GM12878 (cell line): ENCODE data around the gene MGMT. TPM values are rescaled to one million over a fixed set of nuclear protein-coding genes. Genes with fewer than 3 reads are reported as not detected.

Source experiments
- ATAC-seq: fragments of 200-7000 bp; cut with Tn5 transposase; 3 replicates; pipeline ENCODE4 v1.9.1; 2020; ENCODE audit warnings: mild to moderate bottlenecking, moderate library complexity
- BruUV-seq: library from RNA; stranded (reverse); fragments of 400-500 nt; replicated peaks from 2 replicates; lab custom pipeline; 2021; lab: Mats Ljungman, UMichigan
- CTCF ChIA-PET: fragments of 300-600 bp; sonication (Branson Sonifier 250); formaldehyde crosslinking; extraction: SDS; loops from one replicate; lab custom pipeline; 2021; ENCODE audit warnings: inconsistent platforms; lab: Yijun Ruan, JAX
- POLR2A ChIA-PET: fragments of 350-600 bp; formaldehyde crosslinking; extraction: SDS; loops from one replicate; lab custom pipeline; 2021; ENCODE audit warnings: inconsistent platforms; lab: Charles Lee
- RAD21 ChIA-PET: fragments of 300-600 bp; sonication (Branson Sonifier 250); formaldehyde crosslinking; loops from one replicate; lab custom pipeline; 2023; ENCODE audit warnings: antibody characterized with exemption; ENCODE audit not compliant: unreplicated experiment; lab: Charles Lee
- SMC1A ChIA-PET: fragments of 300-600 bp; sonication (Branson Sonifier 250); formaldehyde crosslinking; loops from one replicate; lab custom pipeline; 2023; ENCODE audit not compliant: unreplicated experiment, uncharacterized antibody; lab: Charles Lee
- DNase-seq: peaks from one replicate; pipeline ENCODE4 v3.0.0-alpha.2; 2011; ENCODE audit warnings: low read depth, low spot score
- FAIRE-seq: peaks from 3 replicates; lab custom pipeline; 2011; peaks lifted over from hg19 to GRCh38; lab: Jason Lieb, UNC
- H2AFZ ChIP-seq: 2 replicates; pipeline ENCODE4 v1.6.0; 2011; ENCODE audit warnings: low read depth, low read length, control low read depth; ENCODE audit not compliant: control insufficient read depth
- H3K27ac ChIP-seq: 2 replicates; pipeline ENCODE4 v1.5.1; 2011; ENCODE audit warnings: control low read depth; ENCODE audit not compliant: control insufficient read depth, insufficient read depth
- H3K27me3 ChIP-seq, 2 experiments: replicated peaks in 1 of 2; 2 replicates each; pipeline versions ENCODE4 v1.6.0 to v1.6.1; 2011; ENCODE audit warnings: low read length in 1 of 2; ENCODE audit not compliant: control insufficient read depth in 2 of 2, insufficient read depth in 2 of 2
- H3K36me3 ChIP-seq, 2 experiments: 2 replicates each; pipeline ENCODE4 v1.5.1; 2011; ENCODE audit warnings: low read length in 1 of 2; ENCODE audit not compliant: control insufficient read depth in 2 of 2, insufficient read depth in 2 of 2
- H3K4me1 ChIP-seq: 2 replicates; pipeline ENCODE4 v1.6.1; 2011; ENCODE audit warnings: mild to moderate bottlenecking, low read length, moderate library complexity, mixed read lengths; ENCODE audit not compliant: control insufficient read depth, insufficient read depth
- H3K4me2 ChIP-seq: 2 replicates; pipeline ENCODE4 v1.6.0; 2011; ENCODE audit warnings: control low read depth; ENCODE audit not compliant: control insufficient read depth, insufficient read depth
- H3K4me3 ChIP-seq: fragments of 200-600 bp; sonication (generic); 2 replicates; pipeline ENCODE4 v1.5.1; 2016
- H3K79me2 ChIP-seq: 2 replicates; pipeline ENCODE4 v1.6.0; 2011; ENCODE audit warnings: low read length; ENCODE audit not compliant: control insufficient read depth, insufficient read depth
- H3K9ac ChIP-seq: 2 replicates; pipeline ENCODE4 v1.8.0; 2011; ENCODE audit warnings: low read length, control low read depth, mixed read lengths; ENCODE audit not compliant: control insufficient read depth, insufficient read depth
- H3K9me3 ChIP-seq: replicated peaks from 3 replicates; pipeline ENCODE4 v1.5.1; 2011; ENCODE audit warnings: mild to moderate bottlenecking, low read length; ENCODE audit not compliant: control insufficient read depth, insufficient read depth
- H4K20me1 ChIP-seq: 2 replicates; pipeline ENCODE4 v1.6.0; 2011; ENCODE audit not compliant: control insufficient read depth, insufficient read depth
- ATF7 ChIP-seq: fragments of 450-650 bp; IDR thresholded peaks from 2 replicates; pipeline ENCODE4 v1.6.1; 2016; ENCODE audit warnings: low read depth, mild to moderate bottlenecking
- BHLHE40 ChIP-seq, 2 experiments: fragments of 450-650 bp in 1 of 2; IDR thresholded peaks; 2 replicates each; pipeline ENCODE4 v1.6.1; 2011 to 2017; ENCODE audit warnings: low read depth in 2 of 2, borderline replicate concordance in 1 of 2, improper control_type of control experiment in 1 of 2, low read length in 1 of 2, mild to moderate bottlenecking in 1 of 2
- CBX3 ChIP-seq: fragments of 200-600 bp; sonication (generic); IDR thresholded peaks from 2 replicates; pipeline ENCODE4 v1.6.1; 2016; ENCODE audit warnings: low read depth, borderline replicate concordance
- CHD4 ChIP-seq: fragments of 200-600 bp; sonication (generic); IDR thresholded peaks from 2 replicates; pipeline ENCODE4 v1.6.1; 2016; ENCODE audit warnings: mild to moderate bottlenecking
- FOS ChIP-seq: IDR thresholded peaks from 3 replicates; pipeline ENCODE4 v1.6.1; 2011; ENCODE audit warnings: borderline replicate concordance; ENCODE audit not compliant: insufficient read length; ENCODE audit errors: extremely low read depth
- MTA2 ChIP-seq: fragments of 450-650 bp; IDR thresholded peaks from 2 replicates; pipeline ENCODE4 v1.6.1; 2016; ENCODE audit warnings: low read depth, mild to moderate bottlenecking, moderate library complexity
- NBN ChIP-seq: fragments of 450-650 bp; IDR thresholded peaks from 2 replicates; pipeline ENCODE4 v1.6.1; 2016
- RFX5 ChIP-seq: IDR thresholded peaks from 2 replicates; pipeline ENCODE4 v1.6.1; 2011; ENCODE audit warnings: low read depth, low read length, improper control_type of control experiment
- SIX5 ChIP-seq: IDR thresholded peaks from 2 replicates; pipeline ENCODE4 v1.6.1; 2011; ENCODE audit warnings: mild to moderate bottlenecking, low read depth, low read length, moderate library complexity; ENCODE audit not compliant: severe bottlenecking
- SMAD5 ChIP-seq: IDR thresholded peaks from 2 replicates; pipeline ENCODE4 v1.6.1; 2016; ENCODE audit warnings: antibody characterized with exemption, low read depth
- SMARCA5 ChIP-seq: fragments of 450-650 bp; IDR thresholded peaks from 2 replicates; pipeline ENCODE4 v1.6.1; 2017; ENCODE audit warnings: mild to moderate bottlenecking
- SMC3 ChIP-seq: IDR thresholded peaks from 2 replicates; pipeline ENCODE4 v1.6.1; 2011; ENCODE audit warnings: low read length, improper control_type of control experiment, borderline replicate concordance
- TCF12 ChIP-seq: IDR thresholded peaks from 2 replicates; pipeline ENCODE4 v1.6.1; 2011; ENCODE audit warnings: low read depth, mild to moderate bottlenecking, low read length
- ZNF207 ChIP-seq: fragments of 450-650 bp; IDR thresholded peaks from 2 replicates; pipeline ENCODE4 v1.6.1; 2014; ENCODE audit warnings: antibody characterized with exemption, mild to moderate bottlenecking, borderline replicate concordance
- ZNF384 ChIP-seq: IDR thresholded peaks from 2 replicates; pipeline ENCODE4 v1.6.1; 2012; ENCODE audit warnings: low read depth, mild to moderate bottlenecking, low read length, improper control_type of control experiment, borderline replicate concordance
- ZSCAN29 ChIP-seq: fragments of 450-650 bp; IDR thresholded peaks from 2 replicates; pipeline ENCODE4 v1.6.1; 2017; ENCODE audit warnings: mild to moderate bottlenecking, moderate library complexity
- WGBS: methylation state at CpG from one replicate; pipeline ENCODE4 v1.1.6; 2016; ENCODE audit warnings: low lambda C conversion rate; ENCODE audit not compliant: insufficient replicate concordance, insufficient coverage; ENCODE audit errors: missing lambda C conversion rate; 5-methylcytosine and 5-hydroxymethylcytosine counted together
- in situ Hi-C: fragments of 300-500 bp; cut with MboI; formaldehyde crosslinking; loops from 9 replicates; pipeline ENCODE4 v1.14.3; 2018; ENCODE audit warnings: mixed read lengths
- intact Hi-C: fragments of 100-400 bp; cut with micrococcal nuclease; formaldehyde crosslinking; loops from one replicate; pipeline ENCODE4 v1.14.2; 2022; ENCODE audit not compliant: unreplicated experiment
- polyA plus RNA-seq, 11 experiments: library from polyadenylated mRNA; depleted of rRNA in 4 of 11; unstranded in 6 of 11; stranded (reverse) in 5 of 11; fragments of >200 nt; fragmentation: Nextera tagmentation in 4 of 11; fragmentation: Illumina TruSeq in 1 of 11; extraction: Ambion mirVana in 4 of 11; extraction: Trizol in 1 of 11; gene quantifications; 1 replicate in 1 of 11; 2 replicates in 10 of 11; pipeline versions ENCODE4 v1.2.1 to v1.2.3, GENCODE V29; 2011 to 2016; ENCODE audit warnings: inconsistent platforms in 2 of 11, missing spikeins in 2 of 11, low read depth in 1 of 11
- total RNA-seq, 4 experiments: library from RNA; depleted of rRNA in 3 of 4; stranded (reverse); fragments of >200 nt in 3 of 4; fragmentation: Illumina TruSeq in 1 of 4; extraction: Trizol in 1 of 4; gene quantifications; 2 replicates each; pipeline versions ENCODE4 v1.2.1 to v1.2.3, GENCODE V29; 2013 to 2021
- TF ChIP-seq, protein P1 (sequence below): fragments of 450-650 bp; formaldehyde crosslinking; IDR thresholded peaks from 2 replicates; pipeline ENCODE4 v1.4.0; 2022; ENCODE audit warnings: mild to moderate bottlenecking, moderate library complexity
- TF ChIP-seq, protein P2 (sequence below), 3 experiments: IDR thresholded peaks in 2 of 3; conservative IDR thresholded peaks in 1 of 3; 2 replicates each; pipeline ENCODE4 v1.5.1; 2011; ENCODE audit warnings: low read depth in 3 of 3, low read length in 3 of 3, mild to moderate bottlenecking in 3 of 3, control low read depth in 2 of 3, moderate library complexity in 2 of 3, inconsistent platforms in 1 of 3, mixed read lengths in 1 of 3; ENCODE audit not compliant: control insufficient read depth in 2 of 3, insufficient read depth in 1 of 3; ENCODE audit errors: extremely low read depth in 1 of 3

MGMT gene
- total and polyA plus RNA-seq, 10 of the 15 experiments (the other 5 are each of a cell fraction or from before 2014, with no cell fraction given), result 0.16 to 24.2 (median 13.3) TPM

DNA sequence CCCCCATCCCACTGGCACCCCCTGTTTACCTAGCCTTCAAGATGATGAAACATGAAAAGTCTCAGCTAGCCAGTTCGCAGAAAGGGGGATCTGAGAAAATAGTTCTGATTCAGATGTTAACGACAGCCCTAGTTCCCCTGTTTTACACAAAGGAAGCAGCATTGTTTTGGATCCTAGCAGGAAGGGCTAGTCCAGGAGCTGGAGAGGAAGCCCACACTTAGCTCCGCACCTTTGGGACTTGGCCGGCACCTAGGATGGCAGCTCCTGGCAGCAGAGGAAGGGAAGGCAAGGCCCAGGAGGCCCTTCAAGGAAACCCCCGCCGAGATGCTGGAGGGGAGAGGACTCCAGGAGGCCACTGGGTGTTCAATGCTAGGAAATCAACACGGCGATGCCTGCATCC, 29.0 kb upstream of the MGMT start:
- RAD21 ChIA-PET, result no interaction called here
- no peaks in the 10 kb centered on the region; a peak in 1 of 4 replicates for H3K27me3 ChIP-seq
- FAIRE-seq, result no peak
- H4K20me1 ChIP-seq, result no peaks in the 10 kb centered on the region
- intact Hi-C loops (no loop called here), in situ Hi-C loops (no loop called here)
- no peak for DNase-seq
- no peaks in the 10 kb centered on the region for H3K9me3 ChIP-seq
- no TSS peak for BruUV-seq
- H3K4me3 ChIP-seq, result no peak overlapping the region
- WGBS, result 47% methylated on average over 8 of the region's 8 CpGs
- no peak overlapping the region for H2AFZ ChIP-seq
- no peak overlapping the region for H3K4me2 ChIP-seq
- no peak for ATAC-seq
- no peak overlapping the region for H3K9ac ChIP-seq
- POLR2A ChIA-PET, result no interaction called here
- CTCF ChIA-PET, result no interaction called here
- H3K36me3 ChIP-seq, result no peaks in the 10 kb centered on the region
- no peaks in the 10 kb centered on the region for H3K79me2 ChIP-seq
- no peaks in the 10 kb centered on the region for H3K4me1 ChIP-seq
- TF ChIP-seq MTA2 (no peak), ZSCAN29 (no peak), RFX5 (no peak), ZNF207 (no peak), SMAD5 (no peak), BHLHE40 (IDR thresholded peaks at IDR 0.05; ENCODE audit: borderline replicate concordance in 1 of 2, low read depth in 2 of 2, low read length in 1 of 2) (no peak), ATF7 (no peak), NBN (no peak), ZNF384 (no peak), CHD4 (no peak), CBX3 (no peak), SMC3 (no peak), SMARCA5 (no peak), FOS (no peak), TCF12 (no peak), SIX5 (no peak)
- TF ChIP-seq, protein P1, sequence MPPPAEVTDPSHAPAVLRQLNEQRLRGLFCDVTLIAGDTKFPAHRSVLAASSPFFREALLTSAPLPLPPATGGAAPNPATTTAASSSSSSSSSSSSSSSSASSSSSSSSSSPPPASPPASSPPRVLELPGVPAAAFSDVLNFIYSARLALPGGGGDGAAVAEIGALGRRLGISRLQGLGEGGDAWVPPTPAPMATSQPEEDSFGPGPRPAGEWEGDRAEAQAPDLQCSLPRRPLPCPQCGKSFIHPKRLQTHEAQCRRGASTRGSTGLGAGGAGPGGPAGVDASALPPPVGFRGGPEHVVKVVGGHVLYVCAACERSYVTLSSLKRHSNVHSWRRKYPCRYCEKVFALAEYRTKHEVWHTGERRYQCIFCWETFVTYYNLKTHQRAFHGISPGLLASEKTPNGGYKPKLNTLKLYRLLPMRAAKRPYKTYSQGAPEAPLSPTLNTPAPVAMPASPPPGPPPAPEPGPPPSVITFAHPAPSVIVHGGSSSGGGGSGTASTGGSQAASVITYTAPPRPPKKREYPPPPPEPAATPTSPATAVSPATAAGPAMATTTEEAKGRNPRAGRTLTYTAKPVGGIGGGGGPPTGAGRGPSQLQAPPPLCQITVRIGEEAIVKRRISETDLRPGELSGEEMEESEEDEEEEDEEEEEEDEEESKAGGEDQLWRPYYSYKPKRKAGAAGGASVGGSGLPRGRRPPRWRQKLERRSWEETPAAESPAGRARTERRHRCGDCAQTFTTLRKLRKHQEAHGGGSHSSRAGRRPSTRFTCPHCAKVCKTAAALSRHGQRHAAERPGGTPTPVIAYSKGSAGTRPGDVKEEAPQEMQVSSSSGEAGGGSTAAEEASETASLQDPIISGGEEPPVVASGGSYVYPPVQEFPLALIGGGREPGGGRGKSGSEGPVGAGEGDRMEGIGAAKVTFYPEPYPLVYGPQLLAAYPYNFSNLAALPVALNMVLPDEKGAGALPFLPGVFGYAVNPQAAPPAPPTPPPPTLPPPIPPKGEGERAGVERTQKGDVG, result no peak
- TF ChIP-seq, protein P2, sequence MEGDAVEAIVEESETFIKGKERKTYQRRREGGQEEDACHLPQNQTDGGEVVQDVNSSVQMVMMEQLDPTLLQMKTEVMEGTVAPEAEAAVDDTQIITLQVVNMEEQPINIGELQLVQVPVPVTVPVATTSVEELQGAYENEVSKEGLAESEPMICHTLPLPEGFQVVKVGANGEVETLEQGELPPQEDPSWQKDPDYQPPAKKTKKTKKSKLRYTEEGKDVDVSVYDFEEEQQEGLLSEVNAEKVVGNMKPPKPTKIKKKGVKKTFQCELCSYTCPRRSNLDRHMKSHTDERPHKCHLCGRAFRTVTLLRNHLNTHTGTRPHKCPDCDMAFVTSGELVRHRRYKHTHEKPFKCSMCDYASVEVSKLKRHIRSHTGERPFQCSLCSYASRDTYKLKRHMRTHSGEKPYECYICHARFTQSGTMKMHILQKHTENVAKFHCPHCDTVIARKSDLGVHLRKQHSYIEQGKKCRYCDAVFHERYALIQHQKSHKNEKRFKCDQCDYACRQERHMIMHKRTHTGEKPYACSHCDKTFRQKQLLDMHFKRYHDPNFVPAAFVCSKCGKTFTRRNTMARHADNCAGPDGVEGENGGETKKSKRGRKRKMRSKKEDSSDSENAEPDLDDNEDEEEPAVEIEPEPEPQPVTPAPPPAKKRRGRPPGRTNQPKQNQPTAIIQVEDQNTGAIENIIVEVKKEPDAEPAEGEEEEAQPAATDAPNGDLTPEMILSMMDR (IDR thresholded peaks at IDR 0.05 in 2 of 3, conservative IDR thresholded peaks at IDR 0.05 in 1 of 3; ENCODE audit: control insufficient read depth in 2 of 3, extremely low read depth in 1 of 3, insufficient read depth in 1 of 3, low read depth in 3 of 3, low read length in 3 of 3), result no peak
- no peak overlapping the region for H3K27ac ChIP-seq
- SMC1A ChIA-PET, result interaction anchor here (0.9 kb wide), 1 partner anchor 668 kb away, joined by 3 read pairs; no protein-coding TSS in a partner anchor
